GM13977 (cell line): ENCODE measurements around the gene CYSLTR2.
"Not testable (repeated sequence)": the region's sequence is repeated elsewhere in the genome, so short reads cannot be mapped to it uniquely, and the experiment has no call there.

Experiments
- DNase-seq: peaks from one replicate; pipeline ENCODE4 v3.0.0; 2012; ENCODE audit warnings: low spot score
- in situ Hi-C: fragments of 300-500 bp; cut with MboI; formaldehyde crosslinking; loops from one replicate; pipeline ENCODE4 v1.12.0; 2022; ENCODE audit warnings: low sequenced_read_pairs, low pct_unique_long_range_greater_than_20kb, mixed read lengths, inconsistent platforms; ENCODE audit not compliant: unreplicated experiment
- TF ChIP-seq, protein P1 (sequence below): IDR thresholded peaks from 2 replicates; pipeline ENCODE4 v1.5.1; 2012; ENCODE audit warnings: mild to moderate bottlenecking, control low read depth; ENCODE audit not compliant: insufficient read depth; ENCODE audit errors: extremely low read depth, missing control alignments

CYSLTR2 gene

GRCh38 chr13:48693998-48694397 lies 40.3 kb downstream of the CYSLTR2 start:
- DNase-seq = no peak
- in situ Hi-C loops = no loop called here
- TF ChIP-seq, protein P1, sequence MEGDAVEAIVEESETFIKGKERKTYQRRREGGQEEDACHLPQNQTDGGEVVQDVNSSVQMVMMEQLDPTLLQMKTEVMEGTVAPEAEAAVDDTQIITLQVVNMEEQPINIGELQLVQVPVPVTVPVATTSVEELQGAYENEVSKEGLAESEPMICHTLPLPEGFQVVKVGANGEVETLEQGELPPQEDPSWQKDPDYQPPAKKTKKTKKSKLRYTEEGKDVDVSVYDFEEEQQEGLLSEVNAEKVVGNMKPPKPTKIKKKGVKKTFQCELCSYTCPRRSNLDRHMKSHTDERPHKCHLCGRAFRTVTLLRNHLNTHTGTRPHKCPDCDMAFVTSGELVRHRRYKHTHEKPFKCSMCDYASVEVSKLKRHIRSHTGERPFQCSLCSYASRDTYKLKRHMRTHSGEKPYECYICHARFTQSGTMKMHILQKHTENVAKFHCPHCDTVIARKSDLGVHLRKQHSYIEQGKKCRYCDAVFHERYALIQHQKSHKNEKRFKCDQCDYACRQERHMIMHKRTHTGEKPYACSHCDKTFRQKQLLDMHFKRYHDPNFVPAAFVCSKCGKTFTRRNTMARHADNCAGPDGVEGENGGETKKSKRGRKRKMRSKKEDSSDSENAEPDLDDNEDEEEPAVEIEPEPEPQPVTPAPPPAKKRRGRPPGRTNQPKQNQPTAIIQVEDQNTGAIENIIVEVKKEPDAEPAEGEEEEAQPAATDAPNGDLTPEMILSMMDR = no peak

DNA sequence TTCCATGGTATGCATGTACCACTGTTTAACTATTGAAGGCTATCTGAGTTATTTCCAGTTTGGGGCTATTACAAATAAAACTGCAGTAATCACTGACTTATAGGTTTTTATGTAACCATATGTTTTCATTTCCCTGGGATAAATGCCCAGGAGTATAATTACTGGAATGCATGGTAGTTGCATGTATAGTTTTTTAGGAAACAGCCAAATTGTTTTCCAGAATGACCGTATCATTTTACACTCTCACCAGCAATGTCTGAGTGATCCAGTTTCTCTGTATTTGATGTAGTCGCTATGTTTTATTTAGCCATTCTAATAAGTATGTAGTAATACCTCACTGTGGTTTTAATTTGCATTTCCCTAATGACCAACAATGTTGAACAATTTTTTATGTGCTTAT lies 42.0 kb downstream of the CYSLTR2 start:
- DNase-seq = no peak
- TF ChIP-seq, protein P1 = no peak
- in situ Hi-C loops = no loop called here

DNA sequence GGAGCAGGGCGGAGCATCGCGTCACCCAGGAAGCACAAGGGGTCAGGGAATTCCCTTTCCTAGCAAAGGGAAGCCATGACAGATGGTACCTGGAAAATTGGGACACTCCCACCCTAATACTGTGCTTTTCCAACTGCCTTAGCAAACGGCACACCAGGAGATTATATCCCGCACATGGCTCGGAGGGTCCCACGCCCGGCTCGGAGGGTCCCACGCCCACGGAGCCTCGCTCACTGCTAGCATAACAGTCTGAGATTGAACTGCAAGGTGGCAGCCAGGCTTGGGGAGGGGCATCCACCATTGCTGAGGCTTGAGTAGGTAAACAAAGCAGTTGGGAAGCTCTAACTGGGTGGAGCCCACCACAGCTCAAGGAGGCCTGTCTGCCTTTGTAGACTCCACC lies 42.9 kb downstream of the CYSLTR2 start:
- DNase-seq, in situ Hi-C loops: not testable (repeated sequence)

GRCh38 chr13:48707405-48707804 lies 53.7 kb downstream of the CYSLTR2 start:
- TF ChIP-seq, protein P1 = no peak
- DNase-seq = no peak

DNA sequence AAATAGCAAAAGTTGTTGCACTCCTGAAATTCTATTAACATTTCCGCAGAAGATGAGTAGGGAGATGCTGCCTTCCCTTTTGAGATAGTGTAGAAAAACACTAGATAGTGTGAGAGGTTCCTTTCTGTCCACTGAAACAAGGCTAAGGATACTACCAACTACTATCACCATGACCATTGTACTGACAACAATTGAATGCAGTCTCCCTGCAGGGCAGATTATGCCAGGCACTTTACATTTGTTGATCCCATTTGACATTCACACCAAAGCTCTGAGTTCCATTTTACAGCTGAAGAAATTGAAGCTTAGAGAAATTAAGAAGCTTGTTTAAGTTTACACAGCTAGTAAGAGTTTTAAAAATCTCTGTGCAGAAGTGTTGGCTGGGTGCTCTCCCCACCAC lies 55.0 kb downstream of the CYSLTR2 start:
- in situ Hi-C loops = no loop called here
- TF ChIP-seq, protein P1 = no peak
- no peak for DNase-seq

More at GRCh38 chr13:48707405-48707804, 53.7 kb downstream of the CYSLTR2 start:
- in situ Hi-C loops = no loop called here

DNA sequence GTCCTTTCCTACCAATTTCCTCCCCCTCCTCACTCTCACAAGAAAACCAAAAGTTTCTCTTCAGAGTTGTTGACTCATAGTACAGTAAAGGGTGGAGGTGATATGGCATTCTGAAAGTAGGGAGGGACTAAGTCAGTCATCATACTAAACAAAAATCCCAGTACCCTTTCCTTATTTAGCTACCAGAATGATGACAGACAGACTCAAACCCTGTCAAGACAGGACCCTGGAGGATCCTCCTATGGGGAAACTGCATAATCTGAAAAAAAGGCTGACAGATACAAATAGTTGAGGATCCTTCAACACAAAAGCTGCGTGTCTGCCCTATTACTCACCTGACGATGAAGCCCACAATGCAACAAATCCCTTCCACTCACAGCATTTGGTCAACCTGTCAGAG lies 55.5 kb downstream of the CYSLTR2 start:
- no peak for DNase-seq
- in situ Hi-C loops = no loop called here
- TF ChIP-seq, protein P1 = no peak

DNA sequence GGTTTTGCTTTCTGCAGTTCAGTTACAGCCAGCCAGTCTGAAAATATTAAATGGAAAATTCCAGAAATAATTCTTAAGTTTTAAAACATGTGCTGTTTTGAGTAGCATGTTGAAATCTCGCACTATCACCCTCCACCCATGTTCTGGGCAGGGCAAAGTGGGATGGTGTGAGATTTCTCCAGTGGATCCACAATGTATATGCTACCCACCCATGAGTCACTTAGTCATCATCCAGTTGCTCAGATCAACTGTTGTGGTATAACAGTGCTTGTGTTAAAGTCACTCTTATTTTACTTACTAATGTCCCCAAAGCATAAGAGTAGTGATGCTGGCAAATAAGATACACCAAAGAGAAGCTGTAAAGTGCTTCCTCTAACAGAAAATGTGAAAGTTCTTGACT lies 56.4 kb downstream of the CYSLTR2 start:
- in situ Hi-C loops = no loop called here
- DNase-seq = no peak
- TF ChIP-seq, protein P1 = no peak
